HG03565 (cell line): ENCODE results near the gene LCE3E.

Experiments used
- ATAC-seq: cut with Tn5 transposase; IDR thresholded peaks from one replicate; pipeline ENCODE4 v1.9.1; 2021; ENCODE audit warnings: mild to moderate bottlenecking, moderate library complexity; ENCODE audit not compliant: unreplicated experiment

Gene LCE3E

DNA sequence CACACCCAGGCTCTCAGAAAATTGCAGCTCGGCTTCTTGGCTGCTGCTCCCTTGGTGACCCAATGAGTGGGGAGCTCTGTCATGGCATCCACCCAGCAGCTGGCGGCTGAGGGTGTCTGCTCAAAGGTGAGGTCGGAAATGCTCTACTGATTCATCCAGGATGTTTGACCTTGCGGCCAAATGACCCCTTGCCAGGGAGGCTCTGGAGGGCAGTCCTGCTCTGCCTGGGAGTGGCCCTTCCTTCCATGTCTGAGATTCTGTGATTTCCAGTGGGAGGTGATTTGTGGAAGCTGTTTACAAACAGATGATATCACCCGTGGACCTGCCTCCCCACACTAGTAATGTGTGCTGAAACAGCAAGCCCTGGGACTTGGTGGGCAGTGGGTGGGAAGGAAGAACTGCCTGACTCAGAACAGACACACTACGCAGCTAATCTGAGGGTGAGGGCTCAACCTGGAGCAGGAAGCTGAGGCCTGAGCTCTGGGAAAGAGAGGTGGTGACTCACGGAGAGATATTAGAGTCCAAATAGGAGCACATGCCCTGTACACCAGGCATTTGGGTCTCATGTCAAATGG is 49.3 kb downstream of the LCE3E start:
- ATAC-seq = no peak

DNA sequence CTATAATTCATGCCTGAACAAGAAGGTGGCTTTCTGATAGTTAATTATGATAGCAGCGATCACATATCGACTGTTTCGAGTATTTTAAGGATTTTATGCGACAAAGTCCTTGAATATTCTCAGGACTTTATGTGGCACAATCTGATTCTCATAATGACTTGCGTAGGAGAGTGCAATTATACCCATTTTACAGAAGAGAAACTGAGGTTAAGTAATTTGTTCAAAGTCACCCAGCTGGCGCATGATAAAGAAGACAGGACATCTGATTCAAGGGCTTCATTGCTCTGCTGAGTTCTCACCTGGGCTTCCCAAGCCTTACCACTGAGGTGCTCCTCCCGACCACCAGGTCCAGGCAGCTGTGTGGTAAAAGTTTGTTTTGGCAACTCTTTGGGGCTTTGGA is 50.5 kb downstream of the LCE3E start:
- ATAC-seq = no peak
